ENCODE measurements around the gene ADCY7. TPM values are rescaled to one million over a fixed set of nuclear protein-coding genes. Genes with fewer than 3 reads are reported as not detected.
A peak's percentile ranks its signal among the peaks of the same experiment; 100 is the strongest.

The ADCY7 gene
- total RNA-seq, 1 experiment from 2014 or later: 17.7 TPM

DNA sequence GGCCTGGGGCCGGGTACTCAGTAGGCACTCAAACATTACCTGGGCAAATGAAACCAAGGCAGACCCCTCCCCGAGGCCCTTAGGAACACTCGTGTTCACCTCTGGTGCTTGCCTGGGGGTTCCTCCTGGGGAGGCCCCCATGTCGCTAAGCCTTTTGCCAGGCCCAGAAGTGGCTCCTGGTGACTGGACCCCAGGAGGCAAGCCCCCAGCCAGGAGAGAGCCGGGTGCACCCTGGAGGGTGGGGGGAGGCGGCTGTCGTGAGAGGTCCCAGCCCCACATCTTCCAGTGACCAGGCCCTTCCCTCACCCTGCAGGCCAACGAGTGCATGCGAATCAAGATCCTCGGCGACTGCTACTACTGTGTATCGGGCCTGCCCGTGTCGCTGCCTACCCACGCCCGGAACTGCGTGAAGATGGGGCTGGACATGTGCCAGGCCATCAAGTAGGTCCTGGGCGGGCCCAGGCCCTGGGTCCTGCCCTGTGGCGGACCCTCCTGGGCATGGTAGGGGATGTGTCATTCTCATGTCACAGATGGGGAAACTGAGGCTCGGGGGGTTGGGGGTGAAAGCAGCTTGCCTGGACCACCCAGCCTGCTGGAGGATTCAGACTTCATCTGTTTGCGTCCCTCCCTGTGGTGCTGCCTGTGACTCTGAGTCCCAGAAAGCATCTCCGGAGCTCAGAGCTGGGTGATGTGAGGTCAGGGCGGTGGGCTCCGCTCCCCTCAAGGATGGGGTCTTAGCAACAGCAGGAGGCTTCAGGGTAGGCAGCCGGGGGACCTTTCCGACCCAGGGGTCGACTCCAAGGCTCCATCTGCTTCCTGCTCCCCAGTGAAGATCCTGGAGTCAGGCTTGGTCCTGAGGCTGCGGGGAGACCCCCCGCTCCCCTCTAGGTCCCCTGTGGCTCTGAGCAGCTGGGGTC, 32.5 kb downstream of the ADCY7 start:
- no peak for DNase-seq (ENCODE audit: low spot score)

DNA sequence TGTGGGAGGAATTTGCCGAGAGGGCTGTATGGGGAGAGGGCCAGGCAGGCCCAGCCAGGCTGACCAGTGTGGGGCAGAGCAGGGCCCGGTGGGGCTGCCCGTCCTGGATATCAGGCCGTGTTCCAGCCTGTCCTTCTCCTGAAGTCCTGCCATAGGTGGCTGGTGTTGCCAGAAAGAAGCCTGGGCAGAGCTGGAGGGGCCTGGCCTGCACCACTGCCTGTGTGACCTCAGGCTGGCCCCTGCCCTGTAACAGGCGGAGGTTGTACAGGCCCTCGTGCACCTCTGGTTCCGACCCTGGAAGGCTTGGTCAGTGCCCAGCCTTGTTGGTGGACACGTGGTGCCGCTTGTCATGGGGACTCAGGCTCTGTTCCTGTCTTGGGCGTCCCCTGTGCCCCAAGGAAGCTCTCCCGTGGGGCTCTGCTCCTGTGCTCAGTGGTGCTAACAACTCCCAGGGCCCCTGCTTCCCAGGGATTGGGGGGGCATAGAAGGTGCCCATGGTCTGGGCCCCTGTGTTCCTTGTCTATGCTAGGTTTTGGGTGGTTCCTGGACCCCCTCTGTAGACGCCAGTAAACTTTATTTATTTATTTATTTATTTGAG, 33.3 kb downstream of the ADCY7 start:
- no peak for DNase-seq (ENCODE audit: low spot score)

DNA sequence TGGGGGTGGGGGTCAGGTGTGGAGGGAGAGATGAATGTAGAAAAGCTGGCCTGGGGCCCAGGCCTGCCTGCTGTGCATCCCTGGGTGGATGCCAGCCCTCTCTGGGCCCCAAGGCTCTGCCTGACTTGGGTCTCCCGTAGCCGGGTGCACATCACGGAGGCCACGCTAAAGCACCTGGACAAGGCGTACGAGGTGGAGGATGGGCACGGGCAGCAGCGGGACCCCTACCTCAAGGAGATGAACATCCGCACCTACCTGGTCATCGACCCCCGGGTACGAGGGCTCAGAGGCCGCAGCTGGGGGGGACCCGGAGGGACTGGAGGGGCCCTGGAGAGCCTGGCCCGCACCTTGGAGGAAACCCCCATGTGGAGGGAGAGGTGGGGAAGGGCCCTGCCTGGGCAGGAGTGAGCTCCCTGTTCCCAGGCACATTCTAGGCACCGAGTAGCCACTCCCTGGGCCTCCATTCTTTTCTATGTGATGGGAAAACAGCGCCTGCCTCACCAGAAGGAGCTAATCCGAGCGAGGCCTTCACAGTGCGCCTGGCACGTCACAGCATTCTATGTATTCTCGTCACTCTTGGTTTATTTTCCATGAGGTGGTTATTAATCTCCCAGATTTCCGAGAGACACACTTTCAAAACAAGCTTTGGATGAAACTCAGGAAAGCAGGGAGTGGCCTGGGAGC, 34.7 kb downstream of the ADCY7 start:
- no peak for DNase-seq (ENCODE audit: low spot score)

DNA sequence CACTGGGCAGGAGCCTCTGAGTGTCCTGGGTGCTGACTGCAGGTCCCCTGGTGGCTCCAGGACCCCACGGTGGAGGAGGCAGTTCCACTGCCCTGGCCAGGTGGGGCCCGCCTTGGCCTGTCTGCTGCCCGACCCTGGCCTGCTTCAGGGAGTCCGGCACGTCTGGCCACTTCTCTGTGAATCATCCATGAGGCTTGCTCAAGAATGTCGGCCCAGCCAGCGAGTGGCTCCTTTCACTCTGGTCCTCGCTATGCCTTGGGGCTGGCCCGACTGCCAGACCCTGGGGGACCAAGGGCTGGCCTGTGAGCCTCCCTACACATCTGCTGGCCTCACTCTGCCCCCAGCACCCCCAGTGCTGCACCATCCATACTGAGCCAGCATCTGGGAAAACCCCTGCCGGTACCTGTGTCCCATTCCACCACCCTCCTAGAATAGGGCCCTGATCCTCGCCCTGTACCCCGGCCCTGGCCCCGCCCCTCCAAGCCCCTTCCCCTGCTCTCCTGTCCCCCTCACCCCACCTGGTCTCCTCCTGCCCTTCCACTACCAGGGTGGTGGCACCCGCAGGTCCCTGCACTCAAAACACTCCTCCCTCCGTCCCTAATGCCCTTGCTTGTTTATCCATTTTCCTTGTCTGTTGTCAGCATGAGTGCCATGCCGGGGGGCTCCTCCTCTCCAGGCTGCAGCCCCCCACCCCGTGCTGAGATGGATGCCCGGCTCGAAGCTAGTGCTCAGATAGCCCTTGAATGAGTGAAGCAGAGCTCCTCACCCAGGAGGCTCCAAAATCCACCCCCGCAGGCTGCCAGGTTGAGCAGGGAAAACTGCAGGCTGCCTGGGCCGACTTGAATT, 35.5 kb downstream of the ADCY7 start:
- peak; percentile 76 for DNase-seq (ENCODE audit: low spot score)

DNA sequence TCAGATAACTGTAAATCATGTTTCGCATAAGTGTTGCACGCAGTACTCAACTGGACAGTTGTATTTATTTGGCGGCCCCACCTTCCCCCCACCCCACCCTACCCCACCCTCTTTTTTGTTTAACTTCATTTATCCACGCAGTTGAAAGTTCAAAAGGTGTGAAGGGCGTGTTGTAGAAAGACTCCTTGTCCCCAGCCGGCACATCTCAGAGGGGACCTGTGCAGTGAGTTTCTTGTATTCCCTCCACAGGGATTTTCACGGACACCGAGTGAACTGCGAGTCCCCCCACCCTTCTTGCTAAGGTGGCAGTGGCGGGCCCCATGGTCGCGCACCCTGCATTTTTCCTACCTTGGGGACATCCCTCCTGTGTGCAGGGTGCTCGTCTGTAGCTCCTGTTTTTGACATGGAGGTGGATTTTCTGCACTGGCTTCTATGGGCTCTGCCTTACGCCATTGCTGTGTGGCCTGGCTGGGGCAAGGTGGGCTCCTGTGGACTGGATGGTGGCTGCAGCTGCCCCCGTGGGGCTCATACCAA, 36.2 kb downstream of the ADCY7 start:
- DNase-seq (ENCODE audit: low spot score): no peak

- peak; percentile 31 for DNase-seq (ENCODE audit: low spot score)
These were observed 36.8 kb downstream of the ADCY7 start for GRCh38 chr16:50303041-50303604.

DNA sequence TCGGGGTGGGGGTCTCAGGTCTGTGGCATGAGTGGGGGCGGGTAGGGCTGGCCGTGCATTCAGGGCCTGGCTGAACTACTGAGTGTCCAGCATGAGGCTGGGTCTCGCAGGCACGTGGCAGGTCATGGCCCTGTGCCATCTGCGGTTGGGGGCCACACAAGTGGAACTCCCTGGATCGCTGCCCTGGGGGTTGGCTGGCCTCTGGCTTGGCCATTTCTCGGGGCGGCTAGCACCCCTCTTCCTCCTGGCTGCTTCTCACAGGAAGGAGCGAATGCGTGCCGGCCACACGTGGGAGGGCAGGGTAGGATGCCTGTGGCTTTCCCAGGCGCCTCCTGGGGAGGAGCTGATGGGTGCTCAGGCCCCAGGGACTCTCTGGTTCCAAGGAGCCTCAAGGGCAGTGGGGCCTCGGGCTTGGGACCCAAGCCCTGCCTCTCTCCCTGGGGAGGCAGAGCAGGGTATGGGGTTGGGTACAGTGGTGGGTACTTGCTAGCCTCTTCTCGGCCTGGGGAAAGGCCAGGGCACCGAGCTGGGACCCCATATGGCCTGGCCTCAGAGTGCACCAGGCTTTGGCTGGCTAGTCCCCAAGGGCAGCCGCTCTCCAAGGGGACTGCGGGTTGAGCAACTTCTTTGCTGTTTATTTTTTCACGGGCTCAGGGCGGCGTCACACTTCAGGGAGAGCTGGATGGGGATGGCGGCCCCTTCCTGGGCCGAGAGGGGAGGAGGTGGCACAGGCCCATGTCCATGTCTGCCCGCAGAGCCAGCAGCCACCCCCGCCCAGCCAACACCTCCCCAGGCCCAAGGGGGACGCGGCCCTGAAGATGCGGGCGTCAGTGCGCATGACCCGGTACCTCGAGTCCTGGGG, 37.5 kb downstream of the ADCY7 start:
- DNase-seq (ENCODE audit: low spot score): peak; percentile 69

DNA sequence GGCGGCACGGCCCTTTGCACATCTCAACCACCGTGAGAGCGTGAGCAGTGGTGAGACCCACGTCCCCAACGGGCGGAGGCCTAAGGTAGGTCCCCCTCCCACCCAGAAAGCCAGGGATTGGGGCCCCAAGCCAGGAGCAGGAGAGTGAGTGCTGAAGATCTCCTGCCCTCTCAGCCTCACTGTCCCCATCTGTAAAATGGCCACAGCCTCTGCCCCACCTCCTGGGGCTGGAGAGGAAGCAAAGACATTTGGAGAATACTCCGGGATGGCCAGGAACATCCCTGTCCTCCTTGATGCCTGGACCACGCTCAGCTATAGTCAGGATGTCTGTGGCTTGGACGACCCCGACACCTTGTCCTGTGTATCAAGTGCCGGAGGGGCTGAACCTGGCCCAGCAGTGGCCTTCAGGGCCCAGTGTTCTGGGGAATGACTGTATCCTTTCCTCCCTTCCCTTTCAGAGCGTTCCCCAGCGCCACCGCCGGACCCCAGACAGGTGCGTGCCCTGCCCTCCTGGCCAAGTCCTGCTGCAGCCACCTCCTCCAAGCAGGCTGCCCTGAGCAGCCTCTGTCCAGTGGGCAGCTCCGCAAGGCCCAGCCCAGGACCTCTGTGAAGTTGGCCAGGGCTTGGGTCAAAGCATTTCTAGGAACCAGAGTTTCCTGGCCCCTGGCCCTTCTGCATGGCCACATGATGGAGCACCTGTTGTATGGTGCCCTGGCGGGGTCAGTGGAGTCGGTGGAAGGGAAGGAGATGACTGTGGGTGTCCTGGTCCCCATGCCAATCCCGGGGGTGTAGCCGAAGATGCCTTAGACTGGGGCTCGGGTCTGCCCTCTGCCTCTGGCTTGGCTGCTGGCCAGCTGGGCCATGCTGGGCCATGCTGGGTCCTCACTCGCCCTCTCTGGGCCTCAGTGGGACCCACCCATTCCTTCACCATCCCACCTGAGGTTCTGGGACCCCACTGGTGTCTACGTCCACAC, 38.4 kb downstream of the ADCY7 start:
- no peak for DNase-seq (ENCODE audit: low spot score)

- DNase-seq (ENCODE audit: low spot score): no peak
These were observed 39.2 kb downstream of the ADCY7 start for GRCh38 chr16:50305441-50306061.

GRCh38 chr16:50306287-50306686, 39.9 kb downstream of the ADCY7 start:
- no peak for DNase-seq (ENCODE audit: low spot score)

GRCh38 chr16:50308237-50308965, 42.0 kb downstream of the ADCY7 start:
- no peak for DNase-seq (ENCODE audit: low spot score)

DNA sequence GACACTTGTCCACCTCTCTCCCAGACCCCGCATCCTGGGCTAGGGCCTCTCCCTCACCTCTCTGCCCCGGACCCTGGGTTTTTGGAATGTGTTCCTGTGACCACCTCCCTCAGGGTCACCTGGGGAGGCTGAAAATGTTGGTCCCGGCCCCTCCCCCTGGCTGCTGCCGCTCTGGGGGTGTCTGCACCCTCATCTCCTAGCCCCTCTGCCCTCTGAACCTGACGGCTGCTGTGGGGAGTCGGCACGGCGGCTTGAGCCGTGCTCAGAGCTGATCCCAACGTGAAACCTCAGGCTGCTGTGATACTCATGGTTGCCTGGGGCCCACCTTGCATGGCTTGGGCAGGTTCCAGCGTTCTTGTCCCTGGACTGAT, 42.8 kb downstream of the ADCY7 start:
- DNase-seq (ENCODE audit: low spot score): no peak

GRCh38 chr16:50309527-50310307, 43.4 kb downstream of the ADCY7 start:
- DNase-seq (ENCODE audit: low spot score): no peak

- no peak for DNase-seq (ENCODE audit: low spot score)
These were observed 44.2 kb downstream of the ADCY7 start for GRCh38 chr16:50310308-50311133.

DNA sequence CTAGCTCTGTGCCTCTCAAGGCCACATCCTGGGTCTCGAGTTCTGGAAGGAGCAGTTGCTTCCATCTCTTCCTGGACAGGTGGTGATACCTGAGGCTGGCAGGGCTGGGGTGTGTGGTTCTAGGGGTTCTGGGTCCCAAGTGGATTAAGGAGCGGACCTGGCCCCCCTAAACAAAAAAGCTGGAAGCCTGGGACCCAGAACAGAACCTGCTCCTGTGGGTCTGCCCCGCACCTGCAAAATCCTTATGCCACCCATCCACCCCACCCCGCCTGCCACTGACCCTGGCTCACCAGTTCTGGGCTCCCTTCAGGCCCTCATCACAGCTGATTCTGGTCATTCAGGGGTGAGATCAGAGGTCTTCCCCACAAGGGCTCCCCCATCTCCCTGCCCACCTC, 44.8 kb downstream of the ADCY7 start:
- no peak for DNase-seq (ENCODE audit: low spot score)

- DNase-seq (ENCODE audit: low spot score): no peak
These were observed 45.6 kb downstream of the ADCY7 start for GRCh38 chr16:50311891-50312501.
